SK-N-SH treated with all-trans-retinoic acid at 6 μM for 48 hours (cell line): ENCODE results near the gene CDC42EP3.

Experiments
- ATAC-seq: fragments of 200-7000 bp; cut with Tn5 transposase; 3 replicates; pipeline ENCODE4 v1.9.1; 2020; ENCODE audit warnings: mild to moderate bottlenecking, moderate library complexity
- ARNTL ChIP-seq: fragments of 450-650 bp; formaldehyde crosslinking; IDR thresholded peaks from 2 replicates; pipeline ENCODE4 v1.5.0; 2020; ENCODE audit warnings: low read depth, mild to moderate bottlenecking, moderate library complexity, borderline replicate concordance
- BACH2 ChIP-seq: fragments of 250-450 bp; sonication (Bioruptor Pico); IDR thresholded peaks from 2 replicates; pipeline ENCODE4 v1.9.0; 2021; ENCODE audit warnings: mild to moderate bottlenecking, borderline replicate concordance
- CREB5 ChIP-seq: fragments of 250-450 bp; sonication (Bioruptor Pico); IDR thresholded peaks from 2 replicates; pipeline ENCODE4 v1.5.1; 2020; ENCODE audit warnings: low read depth, mild to moderate bottlenecking, moderate library complexity
- CSDC2 ChIP-seq: fragments of 250-450 bp; sonication (Bioruptor Pico); IDR thresholded peaks from 2 replicates; pipeline ENCODE4 v1.5.0; 2020; ENCODE audit warnings: mild to moderate bottlenecking, moderate library complexity
- GLIS3 ChIP-seq: fragments of 250-450 bp; sonication (Bioruptor Pico); IDR thresholded peaks from 2 replicates; pipeline ENCODE4 v1.5.0; 2020; ENCODE audit warnings: mild to moderate bottlenecking, moderate library complexity
- ISL1 ChIP-seq: fragments of 250-450 bp; sonication (Bioruptor Pico); IDR thresholded peaks from 2 replicates; pipeline ENCODE4 v2.1.2; 2022; ENCODE audit warnings: mild to moderate bottlenecking, moderate library complexity
- PPARA ChIP-seq: fragments of 250-450 bp; sonication (Bioruptor Pico); IDR thresholded peaks from 2 replicates; pipeline ENCODE4 v1.5.0; 2020; ENCODE audit warnings: mild to moderate bottlenecking, borderline replicate concordance
- RARB ChIP-seq: fragments of 250-450 bp; sonication (Bioruptor Pico); IDR thresholded peaks from 2 replicates; pipeline ENCODE4 v1.8.0; 2021; ENCODE audit warnings: mild to moderate bottlenecking, moderate library complexity
- TCF4 ChIP-seq: fragments of 250-450 bp; sonication (Bioruptor Pico); IDR thresholded peaks from 2 replicates; pipeline ENCODE4 v1.8.0; 2021; ENCODE audit warnings: mild to moderate bottlenecking, moderate library complexity, borderline replicate concordance
- TOX ChIP-seq: fragments of 250-450 bp; sonication (Bioruptor Pico); IDR thresholded peaks from 2 replicates; pipeline ENCODE4 v1.8.0; 2021; ENCODE audit warnings: mild to moderate bottlenecking, moderate library complexity, borderline replicate concordance
- ZC3H10 ChIP-seq: fragments of 250-450 bp; sonication (Bioruptor Pico); IDR thresholded peaks from 2 replicates; pipeline ENCODE4 v1.5.1; 2021; ENCODE audit warnings: mild to moderate bottlenecking, moderate library complexity
- ZFP3 ChIP-seq: fragments of 250-450 bp; sonication (Bioruptor Pico); IDR thresholded peaks from 2 replicates; pipeline ENCODE4 v1.5.0; 2020; ENCODE audit warnings: mild to moderate bottlenecking, moderate library complexity
- ZFP30 ChIP-seq: fragments of 450-650 bp; formaldehyde crosslinking; IDR thresholded peaks from 2 replicates; pipeline ENCODE4 v1.5.0; 2022; ENCODE audit warnings: mild to moderate bottlenecking, moderate library complexity
- ZNF70 ChIP-seq: fragments of 450-650 bp; formaldehyde crosslinking; IDR thresholded peaks from 2 replicates; pipeline ENCODE4 v1.5.0; 2020; ENCODE audit warnings: mild to moderate bottlenecking, moderate library complexity
- TF ChIP-seq, protein P1 (sequence below): fragments of 250-450 bp; sonication (Bioruptor Pico); IDR thresholded peaks from 2 replicates; pipeline ENCODE4 v1.5.1; 2021; ENCODE audit warnings: mild to moderate bottlenecking, moderate library complexity
- TF ChIP-seq, protein P2 (sequence below): fragments of 250-450 bp; sonication (Bioruptor Pico); IDR thresholded peaks from 2 replicates; pipeline ENCODE4 v1.8.0; 2021; ENCODE audit warnings: low read depth, mild to moderate bottlenecking, moderate library complexity, borderline replicate concordance
- TF ChIP-seq, protein P3 (sequence below): fragments of 250-450 bp; sonication (Bioruptor Pico); IDR thresholded peaks from 2 replicates; pipeline ENCODE4 v1.5.0; 2020; ENCODE audit warnings: mild to moderate bottlenecking, moderate library complexity

CDC42EP3 gene

DNA sequence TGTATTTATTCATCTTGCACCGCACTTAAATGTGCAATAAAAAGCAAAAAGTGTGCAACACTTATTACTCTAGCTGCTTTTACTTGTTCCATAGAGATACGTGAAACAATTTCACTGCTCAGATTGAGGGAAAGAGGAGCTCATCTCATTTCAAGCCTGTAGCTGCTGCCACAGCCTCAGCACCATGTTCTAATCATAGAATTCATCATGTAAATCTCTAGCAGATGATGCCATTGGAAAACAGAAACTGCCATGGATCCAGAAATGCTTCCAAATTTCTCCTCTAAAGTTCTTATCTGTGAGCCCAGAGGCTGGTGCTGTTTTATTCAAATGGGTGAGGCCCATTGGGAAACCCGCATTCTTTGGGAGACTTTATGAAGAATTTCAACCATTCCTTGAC, 2.0 kb downstream of the CDC42EP3 start:
- ATAC-seq, result no peak
- TF ChIP-seq BACH2 (CRISPR knock-in tag) (no peak), CSDC2 (0 out of 2 replicates have a peak, but pooled peaks have one; percentile 64)

- TF ChIP-seq ISL1 (CRISPR knock-in tag) (no peak), ARNTL (no peak), ZNF70 (CRISPR knock-in tag) (no peak), CREB5 (CRISPR knock-in tag) (no peak)
- TF ChIP-seq, protein P1, sequence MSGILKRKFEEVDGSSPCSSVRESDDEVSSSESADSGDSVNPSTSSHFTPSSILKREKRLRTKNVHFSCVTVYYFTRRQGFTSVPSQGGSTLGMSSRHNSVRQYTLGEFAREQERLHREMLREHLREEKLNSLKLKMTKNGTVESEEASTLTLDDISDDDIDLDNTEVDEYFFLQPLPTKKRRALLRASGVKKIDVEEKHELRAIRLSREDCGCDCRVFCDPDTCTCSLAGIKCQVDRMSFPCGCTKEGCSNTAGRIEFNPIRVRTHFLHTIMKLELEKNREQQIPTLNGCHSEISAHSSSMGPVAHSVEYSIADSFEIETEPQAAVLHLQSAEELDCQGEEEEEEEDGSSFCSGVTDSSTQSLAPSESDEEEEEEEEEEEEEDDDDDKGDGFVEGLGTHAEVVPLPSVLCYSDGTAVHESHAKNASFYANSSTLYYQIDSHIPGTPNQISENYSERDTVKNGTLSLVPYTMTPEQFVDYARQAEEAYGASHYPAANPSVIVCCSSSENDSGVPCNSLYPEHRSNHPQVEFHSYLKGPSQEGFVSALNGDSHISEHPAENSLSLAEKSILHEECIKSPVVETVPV (CRISPR knock-in tag), result no peak
- TF ChIP-seq, protein P2, sequence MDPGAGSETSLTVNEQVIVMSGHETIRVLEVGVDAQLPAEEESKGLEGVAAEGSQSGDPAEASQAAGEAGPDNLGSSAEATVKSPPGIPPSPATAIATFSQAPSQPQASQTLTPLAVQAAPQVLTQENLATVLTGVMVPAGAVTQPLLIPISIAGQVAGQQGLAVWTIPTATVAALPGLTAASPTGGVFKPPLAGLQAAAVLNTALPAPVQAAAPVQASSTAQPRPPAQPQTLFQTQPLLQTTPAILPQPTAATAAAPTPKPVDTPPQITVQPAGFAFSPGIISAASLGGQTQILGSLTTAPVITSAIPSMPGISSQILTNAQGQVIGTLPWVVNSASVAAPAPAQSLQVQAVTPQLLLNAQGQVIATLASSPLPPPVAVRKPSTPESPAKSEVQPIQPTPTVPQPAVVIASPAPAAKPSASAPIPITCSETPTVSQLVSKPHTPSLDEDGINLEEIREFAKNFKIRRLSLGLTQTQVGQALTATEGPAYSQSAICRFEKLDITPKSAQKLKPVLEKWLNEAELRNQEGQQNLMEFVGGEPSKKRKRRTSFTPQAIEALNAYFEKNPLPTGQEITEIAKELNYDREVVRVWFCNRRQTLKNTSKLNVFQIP, result no peak
- no peak for ATAC-seq
Measured at GRCh38 chr2:37667704-37668103, 3.7 kb downstream of the CDC42EP3 start.

DNA sequence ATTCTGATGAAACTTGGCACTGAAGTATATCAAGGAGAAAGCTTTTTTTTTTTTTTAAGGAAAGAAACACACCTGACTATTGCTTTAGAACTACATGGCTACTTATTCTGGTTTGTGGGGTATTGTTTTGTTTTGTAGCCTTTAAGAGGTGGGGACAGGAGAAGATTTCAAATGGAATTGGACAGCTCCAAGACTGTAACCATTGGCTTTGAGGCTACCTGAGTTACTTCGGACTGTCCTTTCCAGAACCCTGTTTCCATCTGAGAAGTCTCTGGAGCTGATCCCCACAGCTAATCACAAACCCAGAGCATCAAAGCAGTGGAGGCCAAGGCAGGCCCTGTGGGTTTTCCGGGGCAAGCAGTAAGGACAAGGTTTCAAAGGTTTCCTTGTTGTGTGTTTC, 4.7 kb downstream of the CDC42EP3 start:
- no peak for ATAC-seq
- TF ChIP-seq TOX (CRISPR knock-in tag), result no peak
- no peak for TF ChIP-seq CSDC2
- TF ChIP-seq ZC3H10 (CRISPR knock-in tag), result no peak
- TF ChIP-seq, protein P1 (CRISPR knock-in tag), result no peak
- no peak for TF ChIP-seq TCF4

DNA sequence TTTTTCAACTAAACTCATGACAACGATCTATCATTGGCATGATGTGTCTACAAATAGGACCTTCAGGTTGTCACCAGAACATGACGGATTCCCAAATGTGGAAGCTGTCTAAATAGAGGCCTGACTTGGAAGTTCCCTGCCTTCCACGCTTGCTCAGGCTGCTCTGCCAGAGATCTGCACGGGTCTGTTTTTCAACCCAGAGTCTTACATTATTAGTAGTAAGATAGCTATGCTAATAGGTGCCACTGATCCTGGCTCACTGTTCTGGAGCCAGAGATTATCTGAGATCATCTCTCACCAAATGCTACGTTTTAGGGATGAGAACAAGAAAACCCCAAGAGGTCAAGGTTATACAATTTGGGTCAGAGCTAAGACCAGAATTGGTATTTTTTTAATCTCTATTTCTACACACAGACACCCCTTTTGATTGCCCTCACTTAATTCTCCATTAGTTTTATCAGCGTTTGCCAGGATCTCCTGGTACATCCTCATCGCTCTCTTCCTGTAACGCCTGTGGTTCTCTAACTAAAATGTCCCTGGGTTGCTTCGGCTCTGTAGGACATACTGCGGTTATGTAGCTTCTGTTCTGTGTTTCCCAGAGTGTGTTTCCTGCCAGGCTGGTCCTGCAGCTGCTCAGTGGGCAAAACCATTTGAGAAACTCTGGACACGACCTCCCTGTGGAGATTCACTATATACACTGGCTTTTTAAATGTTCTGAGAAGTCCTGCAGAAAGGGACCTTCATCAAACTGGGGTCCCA, 5.7 kb downstream of the CDC42EP3 start:
- 0 out of 3 replicates have a peak, but pooled peaks have one; percentile 9 for ATAC-seq
- TF ChIP-seq, protein P3, sequence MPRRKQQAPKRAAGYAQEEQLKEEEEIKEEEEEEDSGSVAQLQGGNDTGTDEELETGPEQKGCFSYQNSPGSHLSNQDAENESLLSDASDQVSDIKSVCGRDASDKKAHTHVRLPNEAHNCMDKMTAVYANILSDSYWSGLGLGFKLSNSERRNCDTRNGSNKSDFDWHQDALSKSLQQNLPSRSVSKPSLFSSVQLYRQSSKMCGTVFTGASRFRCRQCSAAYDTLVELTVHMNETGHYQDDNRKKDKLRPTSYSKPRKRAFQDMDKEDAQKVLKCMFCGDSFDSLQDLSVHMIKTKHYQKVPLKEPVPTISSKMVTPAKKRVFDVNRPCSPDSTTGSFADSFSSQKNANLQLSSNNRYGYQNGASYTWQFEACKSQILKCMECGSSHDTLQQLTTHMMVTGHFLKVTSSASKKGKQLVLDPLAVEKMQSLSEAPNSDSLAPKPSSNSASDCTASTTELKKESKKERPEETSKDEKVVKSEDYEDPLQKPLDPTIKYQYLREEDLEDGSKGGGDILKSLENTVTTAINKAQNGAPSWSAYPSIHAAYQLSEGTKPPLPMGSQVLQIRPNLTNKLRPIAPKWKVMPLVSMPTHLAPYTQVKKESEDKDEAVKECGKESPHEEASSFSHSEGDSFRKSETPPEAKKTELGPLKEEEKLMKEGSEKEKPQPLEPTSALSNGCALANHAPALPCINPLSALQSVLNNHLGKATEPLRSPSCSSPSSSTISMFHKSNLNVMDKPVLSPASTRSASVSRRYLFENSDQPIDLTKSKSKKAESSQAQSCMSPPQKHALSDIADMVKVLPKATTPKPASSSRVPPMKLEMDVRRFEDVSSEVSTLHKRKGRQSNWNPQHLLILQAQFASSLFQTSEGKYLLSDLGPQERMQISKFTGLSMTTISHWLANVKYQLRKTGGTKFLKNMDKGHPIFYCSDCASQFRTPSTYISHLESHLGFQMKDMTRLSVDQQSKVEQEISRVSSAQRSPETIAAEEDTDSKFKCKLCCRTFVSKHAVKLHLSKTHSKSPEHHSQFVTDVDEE, result no peak
- TF ChIP-seq, protein P1 (CRISPR knock-in tag), result no peak
- TF ChIP-seq TOX (CRISPR knock-in tag) (no peak), TCF4 (0 out of 2 replicates have a peak, but pooled peaks have one; percentile 6), ZC3H10 (CRISPR knock-in tag) (no peak), ZFP3 (CRISPR knock-in tag) (no peak; the same call in 1 of the 2 replicates), CSDC2 (no peak), PPARA (CRISPR knock-in tag) (no peak), RARB (CRISPR knock-in tag) (no peak), GLIS3 (CRISPR knock-in tag) (no peak; the same call in 1 of the 2 replicates), ZFP30 (CRISPR knock-in tag) (no peak), CREB5 (CRISPR knock-in tag) (no peak), ISL1 (CRISPR knock-in tag) (peak; percentile 29; the same call in 1 of the 2 replicates)
